Cardiac muscle cell (in vitro differentiated cells and primary cell): ENCODE results near the gene ITGA8. TPM values are rescaled to one million over a fixed set of nuclear protein-coding genes. Genes with fewer than 3 reads are reported as not detected.

Experiments
- DNase-seq, 2 donors: peaks; one replicate each; pipeline versions ENCODE4 v3.0.0 to v3.0.0-alpha.2; 2010 to 2017; ENCODE audit warnings: low read depth in 1 of 2, low spot score in 1 of 2
- H3K27ac ChIP-seq: fragments of 200-600 bp; sonication (generic); 2 replicates; pipeline ENCODE4 v1.5.1; 2016
- H3K27me3 ChIP-seq: fragments of 200-600 bp; sonication (generic); 2 replicates; pipeline ENCODE4 v1.6.0; 2016; ENCODE audit warnings: control low read depth
- H3K36me3 ChIP-seq: fragments of 200-600 bp; sonication (generic); 2 replicates; pipeline ENCODE4 v1.5.1; 2016; ENCODE audit warnings: control low read depth
- H3K4me1 ChIP-seq: fragments of 200-600 bp; sonication (generic); 2 replicates; pipeline ENCODE4 v1.8.1; 2017; ENCODE audit warnings: low read depth, mild to moderate bottlenecking, mixed run types
- H3K4me3 ChIP-seq: fragments of 200-600 bp; sonication (generic); 2 replicates; pipeline ENCODE4 v1.5.1; 2016; ENCODE audit warnings: mild to moderate bottlenecking
- H3K9me3 ChIP-seq: fragments of 200-600 bp; sonication (generic); 2 replicates; pipeline ENCODE4 v1.5.1; 2017; ENCODE audit warnings: low read depth, mild to moderate bottlenecking, control low read depth
- CTCF ChIP-seq: IDR thresholded peaks from 2 replicates; pipeline ENCODE4 v1.5.1; 2012; ENCODE audit warnings: low read depth, mild to moderate bottlenecking, low read length
- polyA plus RNA-seq: library from polyadenylated mRNA; unstranded; fragments of >200 nt; fragmentation: Nextera tagmentation; extraction: Ambion mirVana; gene quantifications from 2 replicates; pipeline ENCODE4 v1.2.1, GENCODE V29; 2016
- total RNA-seq: library from RNA; depleted of rRNA; stranded (reverse); fragments of >200 nt; gene quantifications from 2 replicates; pipeline ENCODE4 v1.2.3, GENCODE V29; 2016

ITGA8 gene
- total and polyA plus RNA-seq, 2 experiments from 2014 or later = 0.88 to 1.6 TPM

DNA sequence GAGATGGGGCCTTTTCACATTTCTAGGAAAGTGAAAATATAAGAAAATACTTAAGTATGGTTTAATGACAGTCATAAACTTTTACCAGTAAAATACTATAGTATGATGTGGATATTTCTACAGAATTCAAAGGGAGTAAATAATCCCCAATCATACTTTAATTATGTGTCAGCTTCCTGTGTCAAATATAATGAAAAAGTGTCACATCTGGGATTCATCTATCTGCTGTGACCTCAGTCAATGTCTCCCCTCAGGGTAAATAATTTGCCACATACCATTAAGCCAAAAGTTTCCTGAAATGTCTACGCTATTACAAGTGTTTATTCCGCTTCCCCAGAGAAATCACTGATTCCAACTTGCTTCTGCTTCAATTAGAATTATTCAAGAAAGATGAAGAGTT lies 110.5 kb downstream of the ITGA8 start:
- no peak overlapping the region for H3K27ac ChIP-seq
- H3K9me3 ChIP-seq = no peaks in the 10 kb centered on the region
- no peak for DNase-seq
- H3K36me3 ChIP-seq = no peaks in the 10 kb centered on the region
- no peak overlapping the region for H3K4me3 ChIP-seq
- no peak for TF ChIP-seq CTCF
- H3K27me3 ChIP-seq = no peaks in the 10 kb centered on the region
- no peaks in the 10 kb centered on the region for H3K4me1 ChIP-seq

DNA sequence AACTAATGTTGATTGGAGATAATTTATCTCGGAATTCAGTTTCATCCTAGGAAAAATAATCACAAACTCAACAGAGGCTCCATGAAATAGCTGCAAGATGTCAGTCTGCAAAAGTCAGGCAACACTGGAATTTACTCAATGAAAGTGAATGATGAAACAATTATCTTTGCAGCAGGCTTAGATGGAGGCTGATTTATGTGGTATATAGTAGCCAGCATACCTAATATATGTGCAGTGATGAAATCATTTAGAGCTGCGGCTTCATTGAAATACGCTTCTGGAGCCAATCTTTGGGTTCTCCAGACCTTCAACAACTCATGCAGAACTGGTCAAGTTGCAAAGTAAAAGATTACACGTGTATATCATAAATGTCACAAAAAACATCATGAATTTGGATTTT lies 113.3 kb downstream of the ITGA8 start:
- no peaks in the 10 kb centered on the region for H3K36me3 ChIP-seq
- no peaks in the 10 kb centered on the region for H3K9me3 ChIP-seq

DNA sequence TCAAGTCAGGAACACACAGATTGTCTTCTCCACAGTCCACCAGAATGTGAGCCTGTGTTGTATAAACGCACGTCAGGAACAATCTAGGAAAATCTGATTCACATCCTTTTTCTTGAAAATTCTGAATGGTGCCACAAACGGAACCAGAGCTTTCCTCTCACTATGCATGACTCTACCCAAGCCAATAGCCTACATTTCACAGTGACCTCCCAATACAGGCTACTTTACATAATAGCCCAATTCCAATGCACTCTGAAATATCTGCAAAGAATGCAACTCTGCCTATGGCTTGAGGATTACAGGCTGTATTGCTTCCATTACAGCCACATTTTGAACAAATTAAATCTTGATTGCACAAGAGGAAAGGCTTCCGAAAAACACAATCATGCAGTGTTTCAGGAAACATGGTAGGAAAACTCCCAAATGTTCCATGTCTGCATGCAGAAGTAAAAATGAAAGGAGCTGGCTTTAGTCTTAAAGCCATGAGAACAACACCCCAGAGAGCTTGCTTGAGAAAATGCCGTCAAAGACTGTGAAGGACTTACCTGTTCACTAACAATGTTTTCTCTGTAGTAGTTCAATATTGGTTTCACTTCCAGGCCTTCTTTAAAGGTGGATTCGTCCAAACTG lies 113.9 kb downstream of the ITGA8 start:
- Histone ChIP-seq H3K27me3 (no peaks in the 10 kb centered on the region), H3K4me3 (no peak overlapping the region), H3K36me3 (no peaks in the 10 kb centered on the region), H3K9me3 (no peaks in the 10 kb centered on the region), H3K4me1 (no peaks in the 10 kb centered on the region), H3K27ac (no peak overlapping the region)
- DNase-seq = no peak
- no peak for TF ChIP-seq CTCF

More for the DNA sequence above, 113.3 kb downstream of the ITGA8 start:
- Histone ChIP-seq H3K27me3 (no peaks in the 10 kb centered on the region), H3K4me1 (no peaks in the 10 kb centered on the region), H3K4me3 (no peak overlapping the region), H3K27ac (no peak overlapping the region)
- no peak for TF ChIP-seq CTCF
- no peak for DNase-seq

GRCh38 chr10:15603446-15604011 lies 116.2 kb downstream of the ITGA8 start:
- Histone ChIP-seq H3K36me3 (no peaks in the 10 kb centered on the region), H3K27me3 (no peaks in the 10 kb centered on the region), H3K4me3 (no peak overlapping the region), H3K4me1 (no peaks in the 10 kb centered on the region), H3K9me3 (no peaks in the 10 kb centered on the region), H3K27ac (no peak overlapping the region)
- TF ChIP-seq CTCF = no peak
- DNase-seq = no peak

DNA sequence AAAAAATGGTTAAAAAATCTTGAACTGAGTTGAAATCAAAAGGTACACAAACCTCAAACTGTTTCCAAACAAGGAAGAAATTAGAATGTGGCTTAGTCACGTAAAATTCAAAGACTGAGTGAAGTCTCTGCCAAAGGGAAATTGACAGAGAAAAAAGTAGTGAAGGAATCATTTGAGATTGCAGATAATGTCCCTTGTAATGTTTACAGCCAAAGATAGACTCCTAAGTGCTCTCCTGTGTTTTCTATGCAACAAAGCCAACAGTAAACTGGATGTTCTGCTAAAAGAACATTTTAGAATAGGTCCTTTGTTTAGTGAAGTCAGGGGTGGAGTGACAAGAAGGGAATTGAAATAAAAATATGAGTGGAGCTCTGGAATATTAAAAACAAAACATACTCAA lies 117.9 kb downstream of the ITGA8 start:
- H3K9me3 ChIP-seq = no peaks in the 10 kb centered on the region
- no peaks in the 10 kb centered on the region for H3K27me3 ChIP-seq
- no peak overlapping the region for H3K27ac ChIP-seq
- no peak for TF ChIP-seq CTCF
- H3K4me1 ChIP-seq = no peaks in the 10 kb centered on the region
- no peak overlapping the region for H3K4me3 ChIP-seq
- DNase-seq = no peak
- H3K36me3 ChIP-seq = no peaks in the 10 kb centered on the region
